Ovary (tissue), 9 donors: ENCODE measurements around the gene EHMT1. TPM values are rescaled to one million over a fixed set of nuclear protein-coding genes. Genes with fewer than 3 reads are reported as not detected.

Experiments
- DNase-seq, 5 donors: peaks; one replicate each; pipeline ENCODE4 v3.0.0-alpha.2; 2019 to 2020
- H3K27ac ChIP-seq, 2 donors: fragments of 200-600 bp; one replicate each; pipeline versions ENCODE4 v1.5.1 to v1.8.0; 2019 to 2022
- H3K27me3 ChIP-seq: fragments of 200-600 bp; one replicate; pipeline ENCODE4 v1.8.0; 2022
- H3K36me3 ChIP-seq: fragments of 200-600 bp; sonication (generic); one replicate; pipeline ENCODE4 v1.5.1; 2019
- H3K4me1 ChIP-seq: one replicate; pipeline ENCODE4 v1.8.1; 2013; ENCODE audit warnings: mild to moderate bottlenecking, moderate library complexity; ENCODE audit not compliant: insufficient read depth
- H3K4me3 ChIP-seq: fragments of 200-600 bp; sonication (generic); one replicate; pipeline ENCODE4 v1.5.1; 2017
- H3K9me3 ChIP-seq, 2 donors: fragments of 200-600 bp in 1 of 2; sonication (generic) in 1 of 2; one replicate each; pipeline versions ENCODE4 v1.5.1 to v1.8.1; 2013 to 2019; ENCODE audit warnings: mild to moderate bottlenecking in 1 of 2, moderate library complexity in 1 of 2
- CTCF ChIP-seq, 3 donors: fragments of 450-650 bp in 2 of 3; fragments of 200-600 bp in 1 of 3; IDR thresholded peaks; one replicate each; pipeline versions ENCODE4 v1.5.1 to v1.8.0; 2016 to 2022; ENCODE audit warnings: antibody characterized with exemption in 3 of 3, mild to moderate bottlenecking in 1 of 3
- EP300 ChIP-seq: sonication (generic); formaldehyde crosslinking; IDR thresholded peaks from one replicate; pipeline ENCODE4 v1.6.1; 2017; ENCODE audit warnings: antibody characterized with exemption
- POLR2A ChIP-seq: fragments of 450-650 bp; IDR thresholded peaks from one replicate; pipeline ENCODE4 v1.6.1; 2017; ENCODE audit warnings: antibody characterized with exemption, mild to moderate bottlenecking, moderate library complexity
- WGBS, 3 donors: extraction: QIAGEN DNeasy Blood & Tissue Kit in 1 of 3; methylation state at CpG; one replicate each; pipeline versions ENCODE4 v1.1.5 to v1.1.7; 2013 to 2017; 5-methylcytosine and 5-hydroxymethylcytosine counted together
- intact Hi-C, 4 donors: fragments of 100-400 bp; cut with DNase I; formaldehyde crosslinking; loops; one replicate each; pipeline versions ENCODE4 v1.11.0 to v1.15.1; 2022 to 2023
- polyA plus RNA-seq, 2 donors: library from polyadenylated mRNA; stranded (reverse); fragments of 200-250 nt in 1 of 2; fragments of 350-450 nt in 1 of 2; fragmentation: Illumina TruSeq in 1 of 2; extraction: RNeasy Lipid Tissue Mini Kit (QIAGEN cat#74804) in 1 of 2; gene quantifications; one replicate each; pipeline ENCODE4 v1.2.3, GENCODE V29; 2013 to 2014
- total RNA-seq, 7 donors: library from RNA; depleted of rRNA in 2 of 7; stranded (reverse); fragments of >200 nt in 2 of 7; fragmentation: NEBNext Ultra II Directional in 3 of 7; extraction: Animal tissue kit (Norgen Biotek cat#: 25700) in 3 of 7; gene quantifications; one replicate each; pipeline versions ENCODE4 v1.1.0 to v1.2.4, GENCODE V29; 2016 to 2023
- donor health status: DM: no; HTN: no; CAD: no; lungs with moderate emphysema.
- donor health status: DM: no; HTN: no; CAD: no.
- donor health status: Bipolar disorder and iron deficiency.
- donor health status: DM: yes; HTN: yes; CAD: no.
- donor health status: DM: no; HTN: no; CAD: no.
- donor health status: DM: yes; HTN: yes; CAD: no.

The EHMT1 gene
- total and polyA plus RNA-seq, 9 donors = 40.8 to 98.5 (median 77.9) TPM

- H3K36me3 ChIP-seq = no peaks in the 10 kb centered on the region
- TF ChIP-seq EP300 (no peak), POLR2A (no peak), CTCF (IDR thresholded peaks at IDR 0.05) (no peak)
- no peaks in the 10 kb centered on the region for H3K9me3 ChIP-seq
- H3K4me3 ChIP-seq = no peak overlapping the region
- WGBS, 3 donors = 88 to 97% (median 89%) methylated on average over 11 of the region's 11 CpGs
- no peak for DNase-seq
- peaks cover 6% of the 10 kb centered on the region for H3K4me1 ChIP-seq
- H3K27me3 ChIP-seq = no peaks in the 10 kb centered on the region
- intact Hi-C loops = no loop called here
- no peak overlapping the region for H3K27ac ChIP-seq
Observed at GRCh38 chr9:137744632-137745183, 125.9 kb downstream of the EHMT1 start.

- 72 to 86% (median 81%) methylated on average over 10 of the region's 10 CpGs for WGBS, 3 donors
- intact Hi-C loops = no loop called here
- DNase-seq = peak in 1 of 5 donors; percentile 22
- Histone ChIP-seq H3K27me3 (no peaks in the 10 kb centered on the region), H3K9me3 (no peaks in the 10 kb centered on the region), H3K4me1 (no peaks in the 10 kb centered on the region), H3K36me3 (no peaks in the 10 kb centered on the region), H3K27ac (no peak overlapping the region), H3K4me3 (no peak overlapping the region)
- TF ChIP-seq POLR2A (no peak), CTCF (IDR thresholded peaks at IDR 0.05) (no peak), EP300 (no peak)
Observed at GRCh38 chr9:137745541-137745991, 126.8 kb downstream of the EHMT1 start.

GRCh38 chr9:137748311-137748710, 129.5 kb downstream of the EHMT1 start:
- Histone ChIP-seq H3K27ac (no peak overlapping the region), H3K27me3 (no peaks in the 10 kb centered on the region), H3K36me3 (no peaks in the 10 kb centered on the region), H3K9me3 (no peaks in the 10 kb centered on the region), H3K4me1 (no peaks in the 10 kb centered on the region), H3K4me3 (no peak overlapping the region)
- 93% methylated on average over 15 of the region's 15 CpGs for WGBS, 3 donors
- intact Hi-C loops = no loop called here
- TF ChIP-seq CTCF (IDR thresholded peaks at IDR 0.05) = no peak
- TF ChIP-seq POLR2A = no peak
- no peak for TF ChIP-seq EP300
- DNase-seq = no peak

- H3K9me3 ChIP-seq = no peaks in the 10 kb centered on the region
- no peaks in the 10 kb centered on the region for H3K27me3 ChIP-seq
- no peak for DNase-seq
- H3K36me3 ChIP-seq = no peaks in the 10 kb centered on the region
- TF ChIP-seq EP300 (no peak), CTCF (IDR thresholded peaks at IDR 0.05) (no peak), POLR2A (no peak)
- 72 to 83% (median 77%) methylated on average over 3 of the region's 3 CpGs for WGBS, 3 donors
- no peaks in the 10 kb centered on the region for H3K4me1 ChIP-seq
- H3K27ac ChIP-seq = no peak overlapping the region
- intact Hi-C loops = no loop called here
- no peak overlapping the region for H3K4me3 ChIP-seq
Observed at GRCh38 chr9:137748741-137749140, 129.9 kb downstream of the EHMT1 start.
